Liver (tissue), 9 donors: ENCODE measurements around the gene TEX2. TPM values are rescaled to one million over a fixed set of nuclear protein-coding genes. Genes with fewer than 3 reads are reported as not detected.

ENCODE experiments used
- DNase-seq: peaks from one replicate; pipeline ENCODE4 v3.0.0-alpha.2; 2017; ENCODE audit warnings: low spot score
- H3K27ac ChIP-seq, 2 donors: one replicate each; pipeline ENCODE4 v1.7.0; 2013; ENCODE audit warnings: inconsistent platforms in 2 of 2, low read length in 2 of 2, control low read depth in 1 of 2, low read depth in 1 of 2, mild to moderate bottlenecking in 1 of 2
- H3K27me3 ChIP-seq, 4 donors: one replicate each; pipeline versions ENCODE4 v1.6.1 to v1.7.0; 2013; ENCODE audit warnings: low read length in 3 of 4, inconsistent platforms in 1 of 4, mild to moderate bottlenecking in 1 of 4, moderate library complexity in 1 of 4; ENCODE audit not compliant: control insufficient read depth in 4 of 4, insufficient read depth in 4 of 4
- H3K36me3 ChIP-seq, 4 donors: one replicate each; pipeline versions ENCODE4 v1.6.1 to v1.7.0; 2013; ENCODE audit warnings: low read length in 3 of 4, mild to moderate bottlenecking in 3 of 4, low read depth in 1 of 4, moderate library complexity in 1 of 4; ENCODE audit not compliant: control insufficient read depth in 4 of 4, insufficient read depth in 3 of 4
- H3K4me1 ChIP-seq, 4 donors: one replicate each; pipeline versions ENCODE4 v1.6.1 to v1.7.0; 2013; ENCODE audit warnings: low read length in 3 of 4, mild to moderate bottlenecking in 3 of 4, moderate library complexity in 1 of 4; ENCODE audit not compliant: control insufficient read depth in 4 of 4, insufficient read depth in 4 of 4
- H3K4me3 ChIP-seq, 3 donors: one replicate each; pipeline versions ENCODE4 v1.6.1 to v1.7.0; 2013; ENCODE audit warnings: low read length in 3 of 3, control low read depth in 1 of 3, low read depth in 1 of 3, mild to moderate bottlenecking in 1 of 3
- H3K9ac ChIP-seq, 2 donors: one replicate each; pipeline ENCODE4 v1.7.0; 2013; ENCODE audit warnings: low read length in 2 of 2, mild to moderate bottlenecking in 2 of 2, moderate library complexity in 2 of 2, control low read depth in 1 of 2, low read depth in 1 of 2
- H3K9me3 ChIP-seq, 4 donors: one replicate each; pipeline versions ENCODE4 v1.6.1 to v1.7.0; 2013; ENCODE audit warnings: low read length in 3 of 4; ENCODE audit not compliant: control insufficient read depth in 4 of 4
- CTCF ChIP-seq: fragments of 150-350 bp; IDR thresholded peaks from 2 replicates; pipeline ENCODE4 v1.5.1; 2017; ENCODE audit warnings: improper control_type of control experiment, low read depth, low read length; ENCODE audit not compliant: missing input control
- EGR1 ChIP-seq, 2 donors: IDR thresholded peaks; 2 replicates each; pipeline ENCODE4 v1.6.1; 2016 to 2018; ENCODE audit warnings: antibody characterized with exemption in 2 of 2, low read depth in 2 of 2
- FOXA1 ChIP-seq: IDR thresholded peaks from 2 replicates; pipeline ENCODE4 v1.6.1; 2016; ENCODE audit warnings: antibody characterized with exemption
- GABPA ChIP-seq, 2 donors: IDR thresholded peaks in 1 of 2; conservative IDR thresholded peaks in 1 of 2; 2 replicates each; pipeline ENCODE4 v1.6.1; 2016; ENCODE audit warnings: antibody characterized with exemption in 2 of 2, mild to moderate bottlenecking in 1 of 2, moderate library complexity in 1 of 2
- HNF4A ChIP-seq, 2 donors: conservative IDR thresholded peaks; 2 replicates each; pipeline ENCODE4 v1.6.1; 2016; ENCODE audit warnings: antibody characterized with exemption in 2 of 2, mild to moderate bottlenecking in 2 of 2
- JUND ChIP-seq, 2 donors: IDR thresholded peaks; 2 replicates each; pipeline ENCODE4 v1.6.1; 2016; ENCODE audit warnings: antibody characterized with exemption in 2 of 2
- MAX ChIP-seq: IDR thresholded peaks from 2 replicates; pipeline ENCODE4 v1.6.1; 2016; ENCODE audit warnings: antibody characterized with exemption
- NR2F2 ChIP-seq: IDR thresholded peaks from 2 replicates; pipeline ENCODE4 v1.6.1; 2016; ENCODE audit warnings: antibody characterized with exemption
- RAD21 ChIP-seq, 2 donors: IDR thresholded peaks; 2 replicates each; pipeline ENCODE4 v1.6.1; 2016; ENCODE audit warnings: antibody characterized with exemption in 2 of 2, mild to moderate bottlenecking in 2 of 2
- REST ChIP-seq: IDR thresholded peaks from 2 replicates; pipeline ENCODE4 v1.6.1; 2016; ENCODE audit warnings: antibody characterized with exemption, mild to moderate bottlenecking
- RXRA ChIP-seq, 2 donors: IDR thresholded peaks; 2 replicates each; pipeline ENCODE4 v1.6.1; 2017 to 2018; ENCODE audit warnings: antibody characterized with exemption in 2 of 2, mild to moderate bottlenecking in 1 of 2
- SP1 ChIP-seq: IDR thresholded peaks from 2 replicates; pipeline ENCODE4 v1.6.1; 2018; ENCODE audit warnings: antibody characterized with exemption, mild to moderate bottlenecking
- TAF1 ChIP-seq: conservative IDR thresholded peaks from 2 replicates; pipeline ENCODE4 v1.6.1; 2016; ENCODE audit warnings: antibody characterized with exemption, mild to moderate bottlenecking
- YY1 ChIP-seq: IDR thresholded peaks from 2 replicates; pipeline ENCODE4 v1.6.1; 2016; ENCODE audit warnings: antibody characterized with exemption, mild to moderate bottlenecking
- WGBS: extraction: QIAGEN DNeasy Blood & Tissue Kit; methylation state at CpG from one replicate; pipeline ENCODE4 v1.1.7; 2013; 5-methylcytosine and 5-hydroxymethylcytosine counted together
- polyA plus RNA-seq, 2 donors: library from polyadenylated mRNA; stranded (reverse) in 1 of 2; unstranded in 1 of 2; fragments of 200-250 nt in 1 of 2; fragments of >200 nt in 1 of 2; fragmentation: Nextera tagmentation in 1 of 2; extraction: Ambion mirVana in 1 of 2; gene quantifications; one replicate each; pipeline versions ENCODE4 v1.2.1 to v1.2.3, GENCODE V29; 2013 to 2015
- total RNA-seq, 2 donors: library from RNA; depleted of rRNA; stranded (reverse); fragments of >200 nt; gene quantifications; one replicate each; pipeline ENCODE4 v1.2.3, GENCODE V29; 2014
- TF ChIP-seq, protein P1 (sequence below): IDR thresholded peaks from 2 replicates; pipeline ENCODE4 v1.6.1; 2016; ENCODE audit warnings: antibody characterized with exemption
- TF ChIP-seq, protein P2 (sequence below): IDR thresholded peaks from 2 replicates; pipeline ENCODE4 v1.6.1; 2016; ENCODE audit warnings: antibody characterized with exemption
- donor health status: healthy.
- donor health status: healthy.
- donor health status: healthy.
- donor health status: healthy.
- donor health status: healthy.

Gene TEX2
- total and polyA plus RNA-seq, 4 donors, result 15.9 to 39.8 (median 28.2) TPM

- no peak for DNase-seq
- peak overlapping the region in 1 of 2 donors; percentile 72 for H3K27ac ChIP-seq
- H3K36me3 ChIP-seq, result peaks cover 6 to 10% (median 8%) of the 10 kb centered on the region in 4 donors
- H3K27me3 ChIP-seq, result no peaks in the 10 kb centered on the region
- WGBS, result 80% methylated on average over 6 of the region's 6 CpGs
- no peak overlapping the region for H3K9ac ChIP-seq
- TF ChIP-seq REST (no peak), FOXA1 (no peak), EGR1 (IDR thresholded peaks at IDR 0.05; ENCODE audit: low read depth in 2 of 2) (no peak), MAX (no peak), GABPA (IDR thresholded peaks at IDR 0.05 in 1 of 2, conservative IDR thresholded peaks at IDR 0.05 in 1 of 2) (no peak), NR2F2 (no peak), CTCF (no peak), JUND (IDR thresholded peaks at IDR 0.05) (no peak), TAF1 (no peak), RAD21 (IDR thresholded peaks at IDR 0.05) (no peak)
- TF ChIP-seq, protein P1, sequence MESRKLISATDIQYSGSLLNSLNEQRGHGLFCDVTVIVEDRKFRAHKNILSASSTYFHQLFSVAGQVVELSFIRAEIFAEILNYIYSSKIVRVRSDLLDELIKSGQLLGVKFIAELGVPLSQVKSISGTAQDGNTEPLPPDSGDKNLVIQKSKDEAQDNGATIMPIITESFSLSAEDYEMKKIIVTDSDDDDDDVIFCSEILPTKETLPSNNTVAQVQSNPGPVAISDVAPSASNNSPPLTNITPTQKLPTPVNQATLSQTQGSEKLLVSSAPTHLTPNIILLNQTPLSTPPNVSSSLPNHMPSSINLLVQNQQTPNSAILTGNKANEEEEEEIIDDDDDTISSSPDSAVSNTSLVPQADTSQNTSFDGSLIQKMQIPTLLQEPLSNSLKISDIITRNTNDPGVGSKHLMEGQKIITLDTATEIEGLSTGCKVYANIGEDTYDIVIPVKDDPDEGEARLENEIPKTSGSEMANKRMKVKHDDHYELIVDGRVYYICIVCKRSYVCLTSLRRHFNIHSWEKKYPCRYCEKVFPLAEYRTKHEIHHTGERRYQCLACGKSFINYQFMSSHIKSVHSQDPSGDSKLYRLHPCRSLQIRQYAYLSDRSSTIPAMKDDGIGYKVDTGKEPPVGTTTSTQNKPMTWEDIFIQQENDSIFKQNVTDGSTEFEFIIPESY, result no peak
- TF ChIP-seq, protein P2, sequence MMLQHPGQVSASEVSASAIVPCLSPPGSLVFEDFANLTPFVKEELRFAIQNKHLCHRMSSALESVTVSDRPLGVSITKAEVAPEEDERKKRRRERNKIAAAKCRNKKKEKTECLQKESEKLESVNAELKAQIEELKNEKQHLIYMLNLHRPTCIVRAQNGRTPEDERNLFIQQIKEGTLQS, result no peak
- H3K4me1 ChIP-seq, result peaks cover 0 to 25% (median 17%) of the 10 kb centered on the region in 4 donors
- H3K9me3 ChIP-seq, result no peaks in the 10 kb centered on the region
- no peak overlapping the region for H3K4me3 ChIP-seq
These were observed 45.8 kb downstream of the TEX2 start for GRCh38 chr17:64217249-64217691.

- peak; percentile 73 for DNase-seq
- Histone ChIP-seq H3K4me3 (no peak overlapping the region), H3K27me3 (no peaks in the 10 kb centered on the region), H3K4me1 (peaks cover 0 to 25% (median 17%) of the 10 kb centered on the region in 4 donors), H3K27ac (peak overlapping the region; percentile 52 to 72), H3K9me3 (no peaks in the 10 kb centered on the region), H3K9ac (peak overlapping the region in 1 of 2 donors; percentile 74), H3K36me3 (peaks cover 8 to 10% (median 10%) of the 10 kb centered on the region in 4 donors)
- WGBS, result 30% methylated on average over 11 of the region's 11 CpGs
- TF ChIP-seq RAD21 (IDR thresholded peaks at IDR 0.05) (peak in 1 of 2 donors; percentile 47), RXRA (IDR thresholded peaks at IDR 0.05) (peak; percentile 37 to 53), YY1 (peak; percentile 10), FOXA1 (no peak), CTCF (peak; percentile 6), HNF4A (conservative IDR thresholded peaks at IDR 0.05) (peak; percentile 45 to 50), SP1 (peak; percentile 23), TAF1 (no peak), MAX (peak; percentile 20)
- TF ChIP-seq, protein P1, result peak; percentile 20
These were observed 46.5 kb downstream of the TEX2 start for GRCh38 chr17:64216338-64217248.
